ENCODE data around the gene WDR36. TPM values are rescaled to one million over a fixed set of nuclear protein-coding genes. Genes with fewer than 3 reads are reported as not detected.

WDR36 gene
- total and polyA plus RNA-seq, 2 donors from 2014 or later = 4.5 to 31.8 TPM

GRCh38 chr5:111117136-111117535 lies 25.0 kb downstream of the WDR36 start:
- H3K36me3 ChIP-seq (ENCODE audit: control insufficient read depth in 2 of 3, insufficient read depth in 3 of 3, low read length in 3 of 3) = peaks cover 10 to 25% (median 18%) of the 10 kb centered on the region in 3 donors
- H3K9me3 ChIP-seq (ENCODE audit: control insufficient read depth in 2 of 3, insufficient read depth in 1 of 3, low read length in 3 of 3) = no peaks in the 10 kb centered on the region
- DNase-seq = no peak
- TF ChIP-seq CTCF (IDR thresholded peaks at IDR 0.05; ENCODE audit: borderline replicate concordance, extremely low read depth, insufficient read depth) = no peak
- no peak overlapping the region for H3K4me3 ChIP-seq (ENCODE audit: low read length in 3 of 3)
- no peak for FAIRE-seq
- H3K4me1 ChIP-seq (ENCODE audit: control insufficient read depth in 2 of 3, insufficient read depth in 2 of 3, low read depth in 1 of 3, low read length in 3 of 3) = no peaks in the 10 kb centered on the region
- H3K9ac ChIP-seq (ENCODE audit: low read length in 3 of 3) = no peak overlapping the region
- intact Hi-C loops (cut with DNase I) = no loop called here
- no peaks in the 10 kb centered on the region for H3K27me3 ChIP-seq (ENCODE audit: control insufficient read depth, insufficient read depth, low read length)
- no peak overlapping the region for H3K27ac ChIP-seq (ENCODE audit: low read depth in 2 of 2, low read length in 2 of 2)

- H3K9me3 ChIP-seq (ENCODE audit: control insufficient read depth in 2 of 3, insufficient read depth in 1 of 3, low read length in 3 of 3) = no peaks in the 10 kb centered on the region
- DNase-seq = no peak
- intact Hi-C loops (cut with DNase I) = no loop called here
- no peak overlapping the region for H3K9ac ChIP-seq (ENCODE audit: low read length in 3 of 3)
- no peak overlapping the region for H3K4me3 ChIP-seq (ENCODE audit: low read length in 3 of 3)
- H3K4me1 ChIP-seq (ENCODE audit: control insufficient read depth in 2 of 3, insufficient read depth in 2 of 3, low read depth in 1 of 3, low read length in 3 of 3) = no peaks in the 10 kb centered on the region
- H3K27ac ChIP-seq (ENCODE audit: low read depth in 2 of 2, low read length in 2 of 2) = no peak overlapping the region
- no peaks in the 10 kb centered on the region for H3K27me3 ChIP-seq (ENCODE audit: control insufficient read depth, insufficient read depth, low read length)
- H3K36me3 ChIP-seq (ENCODE audit: control insufficient read depth in 2 of 3, insufficient read depth in 3 of 3, low read length in 3 of 3) = peaks cover 10 to 23% (median 20%) of the 10 kb centered on the region in 3 donors
- FAIRE-seq = no peak
- TF ChIP-seq CTCF (IDR thresholded peaks at IDR 0.05; ENCODE audit: borderline replicate concordance, extremely low read depth, insufficient read depth) = no peak
These were observed 27.1 kb downstream of the WDR36 start for GRCh38 chr5:111119221-111119620.

GRCh38 chr5:111119856-111120255 lies 27.7 kb downstream of the WDR36 start:
- no peaks in the 10 kb centered on the region for H3K9me3 ChIP-seq (ENCODE audit: control insufficient read depth in 2 of 3, insufficient read depth in 1 of 3, low read length in 3 of 3)
- no peak for FAIRE-seq
- H3K27me3 ChIP-seq (ENCODE audit: control insufficient read depth, insufficient read depth, low read length) = no peaks in the 10 kb centered on the region
- H3K4me3 ChIP-seq (ENCODE audit: low read length in 3 of 3) = no peak overlapping the region
- DNase-seq = no peak
- no peak overlapping the region for H3K27ac ChIP-seq (ENCODE audit: low read depth in 2 of 2, low read length in 2 of 2)
- TF ChIP-seq CTCF (IDR thresholded peaks at IDR 0.05; ENCODE audit: borderline replicate concordance, extremely low read depth, insufficient read depth) = no peak
- H3K4me1 ChIP-seq (ENCODE audit: control insufficient read depth in 2 of 3, insufficient read depth in 2 of 3, low read depth in 1 of 3, low read length in 3 of 3) = no peaks in the 10 kb centered on the region
- H3K9ac ChIP-seq (ENCODE audit: low read length in 3 of 3) = no peak overlapping the region
- intact Hi-C loops (cut with DNase I) = no loop called here
- peaks cover 10 to 23% (median 20%) of the 10 kb centered on the region in 3 donors for H3K36me3 ChIP-seq (ENCODE audit: control insufficient read depth in 2 of 3, insufficient read depth in 3 of 3, low read length in 3 of 3)

GRCh38 chr5:111120911-111121310 lies 28.8 kb downstream of the WDR36 start:
- DNase-seq = no peak
- intact Hi-C loops (cut with DNase I) = no loop called here
- H3K27me3 ChIP-seq (ENCODE audit: control insufficient read depth, insufficient read depth, low read length) = no peaks in the 10 kb centered on the region
- H3K4me3 ChIP-seq (ENCODE audit: low read length in 3 of 3) = no peak overlapping the region
- H3K27ac ChIP-seq (ENCODE audit: low read depth in 2 of 2, low read length in 2 of 2) = no peak overlapping the region
- no peak for TF ChIP-seq CTCF (IDR thresholded peaks at IDR 0.05; ENCODE audit: borderline replicate concordance, extremely low read depth, insufficient read depth)
- no peaks in the 10 kb centered on the region for H3K9me3 ChIP-seq (ENCODE audit: control insufficient read depth in 2 of 3, insufficient read depth in 1 of 3, low read length in 3 of 3)
- H3K36me3 ChIP-seq (ENCODE audit: control insufficient read depth in 2 of 3, insufficient read depth in 3 of 3, low read length in 3 of 3) = peaks cover 10 to 27% (median 25%) of the 10 kb centered on the region in 3 donors
- no peaks in the 10 kb centered on the region for H3K4me1 ChIP-seq (ENCODE audit: control insufficient read depth in 2 of 3, insufficient read depth in 2 of 3, low read depth in 1 of 3, low read length in 3 of 3)
- no peak overlapping the region for H3K9ac ChIP-seq (ENCODE audit: low read length in 3 of 3)
- no peak for FAIRE-seq

All from kidney (tissue), 14 donors.